T47D (cell line): ENCODE results near the gene ANXA3.
"Not testable (repeated sequence)": the region's sequence is repeated elsewhere in the genome, so short reads cannot be mapped to it uniquely, and the experiment has no call there.

Experiments used
- DNase-seq, 2 experiments: peaks; one replicate each; pipeline versions ENCODE4 v3.0.0 to v3.0.0-alpha.2; 2011 to 2012; ENCODE audit warnings: low read depth in 1 of 2, low spot score in 1 of 2
- JUND ChIP-seq: IDR thresholded peaks from 2 replicates; pipeline ENCODE4 v1.6.1; 2012; ENCODE audit warnings: low read depth
- in situ Hi-C: cut with HindIII; loops from 2 replicates; pipeline ENCODE4 v1.10.0; 2016; ENCODE audit warnings: low sequenced_read_pairs, low pct_unique_long_range_greater_than_20kb

Gene ANXA3

GRCh38 chr4:78525559-78525958 lies 26.0 kb upstream of the ANXA3 start:
- no peak for DNase-seq
- in situ Hi-C loops, result no loop called here
- no peak for TF ChIP-seq JUND

- in situ Hi-C loops, result no loop called here
- no peak for DNase-seq
- no peak for TF ChIP-seq JUND
Observed at GRCh38 chr4:78527103-78527502, 24.5 kb upstream of the ANXA3 start.

GRCh38 chr4:78527555-78527954 lies 24.0 kb upstream of the ANXA3 start:
- in situ Hi-C loops, result no loop called here
- TF ChIP-seq JUND, result no peak

GRCh38 chr4:78528327-78528726 lies 23.2 kb upstream of the ANXA3 start:
- in situ Hi-C loops, result no loop called here
- DNase-seq, result no peak
- no peak for TF ChIP-seq JUND

More at GRCh38 chr4:78527555-78527954, 24.0 kb upstream of the ANXA3 start:
- no peak for DNase-seq

GRCh38 chr4:78529569-78530209 lies 21.9 kb upstream of the ANXA3 start:
- in situ Hi-C loops, result no loop called here
- TF ChIP-seq JUND, result no peak
- no peak for DNase-seq

- in situ Hi-C loops, result no loop called here
Observed at GRCh38 chr4:78532046-78532445, 19.5 kb upstream of the ANXA3 start.

GRCh38 chr4:78533854-78534253 lies 17.7 kb upstream of the ANXA3 start:
- in situ Hi-C loops, result no loop called here
- TF ChIP-seq JUND, result no peak
- no peak for DNase-seq

More at GRCh38 chr4:78532046-78532445, 19.5 kb upstream of the ANXA3 start:
- no peak for DNase-seq
- no peak for TF ChIP-seq JUND

- in situ Hi-C loops, result no loop called here
- no peak for TF ChIP-seq JUND
- no peak for DNase-seq
Observed at GRCh38 chr4:78534286-78534955, 17.1 kb upstream of the ANXA3 start.

- no peak for TF ChIP-seq JUND
- no peak for DNase-seq
- in situ Hi-C loops, result no loop called here
Observed at GRCh38 chr4:78542373-78542772, 9.2 kb upstream of the ANXA3 start.

GRCh38 chr4:78543424-78544125 lies 8.0 kb upstream of the ANXA3 start:
- no peak for DNase-seq
- in situ Hi-C loops, result no loop called here
- TF ChIP-seq JUND, result no peak

GRCh38 chr4:78544678-78545077 lies 6.9 kb upstream of the ANXA3 start:
- no peak for TF ChIP-seq JUND
- no peak for DNase-seq
- in situ Hi-C loops, result no loop called here

- in situ Hi-C loops, result no loop called here
- no peak for TF ChIP-seq JUND
- DNase-seq, result no peak
Observed at GRCh38 chr4:78545275-78546246, 6.0 kb upstream of the ANXA3 start.

GRCh38 chr4:78547899-78548298 lies 3.7 kb upstream of the ANXA3 start:
- in situ Hi-C loops, DNase-seq: not testable (repeated sequence)

- DNase-seq, in situ Hi-C loops: not testable (repeated sequence)
Observed at GRCh38 chr4:78548889-78549288, 2.7 kb upstream of the ANXA3 start.
